ENCODE measurements around the gene LRRC8D. TPM values are rescaled to one million over a fixed set of nuclear protein-coding genes. Genes with fewer than 3 reads are reported as not detected.

LRRC8D gene
- total RNA-seq, 1 experiment from 2014 or later = 19.6 TPM

DNA sequence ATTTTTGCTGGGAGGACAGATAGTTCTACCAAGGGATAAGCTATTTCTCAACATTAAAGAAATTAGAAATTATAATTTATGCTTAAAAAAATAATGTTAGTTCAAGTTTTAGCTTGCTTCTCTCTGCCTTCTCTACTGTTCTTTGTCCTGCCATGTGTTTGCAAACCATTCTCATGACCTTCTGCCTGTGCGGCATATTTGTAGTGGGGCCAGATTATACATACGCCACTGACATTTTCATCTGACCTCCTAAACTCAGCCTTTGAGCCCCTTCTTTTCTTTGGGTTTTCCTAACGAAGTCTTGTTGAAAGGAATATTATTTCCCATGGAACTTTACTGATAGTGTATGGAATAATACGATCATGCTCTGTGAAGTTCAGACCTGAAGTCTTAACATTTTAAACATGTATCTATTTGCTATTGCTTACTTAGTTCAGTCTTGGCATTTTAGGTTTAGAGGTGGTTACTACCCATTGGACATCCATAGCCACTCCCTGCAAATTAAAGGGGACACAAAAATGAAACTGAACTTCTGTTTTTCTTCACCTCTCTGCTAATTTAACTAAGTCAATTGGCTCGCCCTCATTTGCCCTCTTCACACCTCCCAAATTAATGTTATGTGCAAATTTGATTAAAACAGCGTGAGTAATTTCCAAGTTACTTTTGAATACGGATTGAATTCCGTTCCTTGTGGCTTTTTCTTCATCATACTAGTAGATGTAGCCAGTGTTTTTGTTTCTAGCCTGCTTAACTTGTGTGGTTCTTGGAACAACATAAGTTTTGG lies 15.6 kb downstream of the LRRC8D start:
- intact Hi-C loops (cut with micrococcal nuclease) = no loop called here
- DNase-seq (no peak), ATAC-seq (no peak)
- TF ChIP-seq EZH2phosphoT487 (IDR thresholded peaks at IDR 0.05; ENCODE audit: borderline replicate concordance, low read length) = no peak
- POLR2A ChIA-PET (ENCODE audit: unreplicated experiment) = no interaction called here
- no peaks in the 10 kb centered on the region for H3K9me2 ChIP-seq (replicated peaks; ENCODE audit: low read length)
- H3K4me2 ChIP-seq (ENCODE audit: low read length) = no peak overlapping the region
- CTCF ChIA-PET = no interaction called here
- H3K4me1 ChIP-seq (ENCODE audit: insufficient read depth, low read length) = no peaks in the 10 kb centered on the region
- H3K4me3 ChIP-seq (ENCODE audit: low read length) = no peak overlapping the region
- no TSS peak for BruUV-seq (replicated peaks)
- H3K27me3 ChIP-seq (ENCODE audit: low read length) = no peaks in the 10 kb centered on the region
- H3K27ac ChIP-seq (ENCODE audit: low read length) = no peak overlapping the region
- H2AFZ ChIP-seq (ENCODE audit: low read length) = no peak overlapping the region
- H3K79me2 ChIP-seq (ENCODE audit: low read length) = no peaks in the 10 kb centered on the region
- no peaks in the 10 kb centered on the region for H4K20me1 ChIP-seq (ENCODE audit: low read length)
- no peaks in the 10 kb centered on the region for H3K9me3 ChIP-seq (ENCODE audit: low read length)
- H3K36me3 ChIP-seq (ENCODE audit: low read depth, low read length) = no peaks in the 10 kb centered on the region
- no peak overlapping the region for H3K9ac ChIP-seq (ENCODE audit: low read length)
- H3F3A ChIP-seq (ENCODE audit: low read length, unreplicated experiment) = no peaks in the 10 kb centered on the region

DNA sequence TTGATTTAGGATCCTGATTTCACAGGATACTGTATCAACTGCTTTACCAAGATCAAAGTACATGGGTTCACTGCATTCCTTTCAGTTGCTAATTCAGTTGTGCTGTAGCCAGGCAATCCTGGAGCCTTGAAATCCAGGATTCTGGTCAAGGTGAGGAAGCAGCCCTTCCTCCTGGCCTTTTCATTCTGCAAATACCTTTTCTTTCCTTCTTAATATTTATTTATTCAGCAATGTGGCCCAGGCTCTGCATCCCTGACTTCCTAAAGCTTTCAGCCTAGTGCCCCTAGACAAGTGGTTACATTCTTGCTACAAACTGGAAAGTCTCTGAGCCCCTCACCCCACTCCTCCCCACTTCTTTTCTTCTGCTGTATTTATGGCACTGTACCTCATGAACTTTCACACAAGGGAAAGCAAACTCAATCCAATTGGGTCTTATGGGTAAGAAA lies 16.2 kb downstream of the LRRC8D start:
- ChIA-PET POLR2A (ENCODE audit: unreplicated experiment) (no interaction called here), CTCF (no interaction called here)
- no TSS peak for BruUV-seq (replicated peaks)
- no peaks in the 10 kb centered on the region for H4K20me1 ChIP-seq (ENCODE audit: low read length)
- no peaks in the 10 kb centered on the region for H3K9me2 ChIP-seq (replicated peaks; ENCODE audit: low read length)
- H3K9ac ChIP-seq (ENCODE audit: low read length) = no peak overlapping the region
- H3K4me2 ChIP-seq (ENCODE audit: low read length) = no peak overlapping the region
- H3K4me1 ChIP-seq (ENCODE audit: insufficient read depth, low read length) = no peaks in the 10 kb centered on the region
- H3F3A ChIP-seq (ENCODE audit: low read length, unreplicated experiment) = no peaks in the 10 kb centered on the region
- H3K4me3 ChIP-seq (ENCODE audit: low read length) = no peak overlapping the region
- H2AFZ ChIP-seq (ENCODE audit: low read length) = no peak overlapping the region
- DNase-seq (no peak), ATAC-seq (no peak)
- no peaks in the 10 kb centered on the region for H3K79me2 ChIP-seq (ENCODE audit: low read length)
- TF ChIP-seq, protein P1, sequence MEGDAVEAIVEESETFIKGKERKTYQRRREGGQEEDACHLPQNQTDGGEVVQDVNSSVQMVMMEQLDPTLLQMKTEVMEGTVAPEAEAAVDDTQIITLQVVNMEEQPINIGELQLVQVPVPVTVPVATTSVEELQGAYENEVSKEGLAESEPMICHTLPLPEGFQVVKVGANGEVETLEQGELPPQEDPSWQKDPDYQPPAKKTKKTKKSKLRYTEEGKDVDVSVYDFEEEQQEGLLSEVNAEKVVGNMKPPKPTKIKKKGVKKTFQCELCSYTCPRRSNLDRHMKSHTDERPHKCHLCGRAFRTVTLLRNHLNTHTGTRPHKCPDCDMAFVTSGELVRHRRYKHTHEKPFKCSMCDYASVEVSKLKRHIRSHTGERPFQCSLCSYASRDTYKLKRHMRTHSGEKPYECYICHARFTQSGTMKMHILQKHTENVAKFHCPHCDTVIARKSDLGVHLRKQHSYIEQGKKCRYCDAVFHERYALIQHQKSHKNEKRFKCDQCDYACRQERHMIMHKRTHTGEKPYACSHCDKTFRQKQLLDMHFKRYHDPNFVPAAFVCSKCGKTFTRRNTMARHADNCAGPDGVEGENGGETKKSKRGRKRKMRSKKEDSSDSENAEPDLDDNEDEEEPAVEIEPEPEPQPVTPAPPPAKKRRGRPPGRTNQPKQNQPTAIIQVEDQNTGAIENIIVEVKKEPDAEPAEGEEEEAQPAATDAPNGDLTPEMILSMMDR (conservative IDR thresholded peaks at IDR 0.05; ENCODE audit: low read depth, low read length) = no peak
- TF ChIP-seq EZH2phosphoT487 (IDR thresholded peaks at IDR 0.05; ENCODE audit: borderline replicate concordance, low read length) = no peak
- no peak for TF ChIP-seq EZH2 (IDR thresholded peaks at IDR 0.05; ENCODE audit: low read length, unreplicated experiment)
- no peaks in the 10 kb centered on the region for H3K9me3 ChIP-seq (ENCODE audit: low read length)
- H3K27me3 ChIP-seq (ENCODE audit: low read length) = no peaks in the 10 kb centered on the region
- intact Hi-C loops (cut with micrococcal nuclease) = no loop called here
- no peak overlapping the region for H3K27ac ChIP-seq (ENCODE audit: low read length)
- no peaks in the 10 kb centered on the region for H3K36me3 ChIP-seq (ENCODE audit: low read depth, low read length)

DNA sequence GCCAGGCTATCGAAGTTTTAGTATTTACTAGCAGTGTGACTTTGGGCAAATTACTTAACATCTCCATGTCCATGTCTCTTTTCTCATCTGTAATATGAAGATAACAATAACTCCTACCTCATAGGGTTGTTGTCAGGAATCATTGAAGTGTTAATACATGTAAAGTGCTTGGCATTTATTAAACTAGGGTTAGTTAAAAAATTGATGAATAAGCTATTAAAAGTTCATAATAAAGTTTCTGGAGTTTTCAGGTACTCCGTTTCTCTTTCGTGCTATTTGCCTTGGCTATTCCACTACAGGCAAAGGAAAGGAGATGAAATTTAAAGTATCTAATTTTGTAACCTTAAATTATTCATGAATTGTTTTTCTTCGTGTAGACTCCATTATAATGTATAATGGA lies 16.7 kb downstream of the LRRC8D start:
- Histone ChIP-seq H3K27me3 (ENCODE audit: low read length) (no peaks in the 10 kb centered on the region), H3K9me2 (replicated peaks; ENCODE audit: low read length) (no peaks in the 10 kb centered on the region), H3F3A (ENCODE audit: low read length, unreplicated experiment) (no peaks in the 10 kb centered on the region), H3K9me3 (ENCODE audit: low read length) (no peaks in the 10 kb centered on the region), H3K79me2 (ENCODE audit: low read length) (no peaks in the 10 kb centered on the region; the same call in 1 of the 2 replicates), H3K4me3 (ENCODE audit: low read length) (no peak overlapping the region), H3K36me3 (ENCODE audit: low read depth, low read length) (no peaks in the 10 kb centered on the region), H3K4me1 (ENCODE audit: insufficient read depth, low read length) (peaks cover 3% of the 10 kb centered on the region), H2AFZ (ENCODE audit: low read length) (no peak overlapping the region), H4K20me1 (ENCODE audit: low read length) (no peaks in the 10 kb centered on the region), H3K4me2 (ENCODE audit: low read length) (no peak overlapping the region), H3K9ac (ENCODE audit: low read length) (no peak overlapping the region), H3K27ac (ENCODE audit: low read length) (no peak overlapping the region)
- DNase-seq (no peak), ATAC-seq (no peak)
- ChIA-PET POLR2A (ENCODE audit: unreplicated experiment) (no interaction called here), CTCF (no interaction called here)
- intact Hi-C loops (cut with micrococcal nuclease) = no loop called here
- TF ChIP-seq EZH2phosphoT487 (IDR thresholded peaks at IDR 0.05; ENCODE audit: borderline replicate concordance, low read length) (no peak), EZH2 (IDR thresholded peaks at IDR 0.05; ENCODE audit: low read length, unreplicated experiment) (no peak)
- TF ChIP-seq, protein P1 (conservative IDR thresholded peaks at IDR 0.05; ENCODE audit: low read depth, low read length) = no peak
- BruUV-seq (replicated peaks) = no TSS peak
